WTC11 (cell line): ENCODE results near the gene TEX9. TPM values are rescaled to one million over a fixed set of nuclear protein-coding genes. Genes with fewer than 3 reads are reported as not detected.

Experiments used
- ATAC-seq: fragments of 200-7000 bp; cut with Tn5 transposase; 2 replicates; pipeline ENCODE4 v1.10.0; 2021; ENCODE audit warnings: mild to moderate bottlenecking, moderate library complexity
- CTCF ChIA-PET: fragments of 300-600 bp; sonication (Branson Sonifier 250); formaldehyde crosslinking; loops from one replicate; lab custom pipeline; 2021; ENCODE audit warnings: antibody characterized with exemption; lab: Charles Lee
- POLR2A ChIA-PET: fragments of 350-600 bp; sonication (Branson Sonifier 250); formaldehyde crosslinking; loops from one replicate; lab custom pipeline; 2021; ENCODE audit warnings: antibody characterized with exemption; lab: Charles Lee
- DNase-seq: peaks from one replicate; pipeline ENCODE4 v3.0.0; 2021; ENCODE audit warnings: low spot score
- H3K27ac Mint-ChIP-seq: 2 replicates; pipeline ENCODE4 v1.8.0; 2021; ENCODE audit warnings: mixed read lengths
- H3K27me3 Mint-ChIP-seq: 2 replicates; pipeline ENCODE4 v1.8.0; 2021; ENCODE audit warnings: low read depth, mild to moderate bottlenecking, moderate library complexity, mixed read lengths
- H3K36me3 Mint-ChIP-seq: 2 replicates; pipeline ENCODE4 v1.8.0; 2021; ENCODE audit warnings: mixed read lengths
- H3K4me1 Mint-ChIP-seq: 2 replicates; pipeline ENCODE4 v1.8.0; 2022; ENCODE audit warnings: mixed read lengths
- H3K4me3 Mint-ChIP-seq: 2 replicates; pipeline ENCODE4 v1.8.0; 2021; ENCODE audit warnings: mild to moderate bottlenecking, moderate library complexity, mixed read lengths
- H3K9me3 Mint-ChIP-seq: 2 replicates; pipeline ENCODE4 v1.8.0; 2021; ENCODE audit warnings: mixed read lengths
- CREB1 ChIP-seq: sonication (generic); formaldehyde crosslinking; IDR thresholded peaks from 2 replicates; pipeline ENCODE4 v1.8.0; 2023; ENCODE audit warnings: mild to moderate bottlenecking, missing genetic modification reagents
- ESRRA ChIP-seq: sonication (generic); formaldehyde crosslinking; IDR thresholded peaks from 2 replicates; pipeline ENCODE4 v1.8.1; 2022; ENCODE audit warnings: mild to moderate bottlenecking, missing genetic modification reagents, borderline replicate concordance
- FOXK1 ChIP-seq: sonication (generic); formaldehyde crosslinking; IDR thresholded peaks from 2 replicates; pipeline ENCODE4 v1.8.0; 2022; ENCODE audit warnings: mild to moderate bottlenecking, moderate library complexity, missing genetic modification reagents
- GTF2I ChIP-seq: fragments of 250-450 bp; sonication (Bioruptor Pico); conservative IDR thresholded peaks from 2 replicates; pipeline ENCODE4 v1.4.0; 2021; ENCODE audit warnings: mild to moderate bottlenecking
- JUN ChIP-seq: sonication (generic); formaldehyde crosslinking; IDR thresholded peaks from 2 replicates; pipeline ENCODE4 v1.8.0; 2023; ENCODE audit warnings: mild to moderate bottlenecking, missing genetic modification reagents
- NFE2L1 ChIP-seq: sonication (generic); formaldehyde crosslinking; IDR thresholded peaks from 2 replicates; pipeline ENCODE4 v1.8.1; 2023; ENCODE audit warnings: missing genetic modification reagents
- NR1H2 ChIP-seq: sonication (generic); formaldehyde crosslinking; IDR thresholded peaks from 2 replicates; pipeline ENCODE4 v1.9.0; 2021; ENCODE audit warnings: mild to moderate bottlenecking, moderate library complexity, missing genetic modification reagents
- NR3C1 ChIP-seq: sonication (generic); formaldehyde crosslinking; conservative IDR thresholded peaks from 2 replicates; pipeline ENCODE4 v1.8.1; 2023; ENCODE audit warnings: low read depth, mild to moderate bottlenecking, missing genetic modification reagents
- PRRX2 ChIP-seq: fragments of 250-450 bp; sonication (Bioruptor Pico); IDR thresholded peaks from 2 replicates; pipeline ENCODE4 v1.8.0; 2021; ENCODE audit warnings: mild to moderate bottlenecking
- RELA ChIP-seq: sonication (generic); formaldehyde crosslinking; IDR thresholded peaks from 2 replicates; pipeline ENCODE4 v1.8.1; 2022; ENCODE audit warnings: missing genetic modification reagents, mild to moderate bottlenecking, borderline replicate concordance
- SP1 ChIP-seq: sonication (generic); formaldehyde crosslinking; conservative IDR thresholded peaks from 2 replicates; pipeline ENCODE4 v1.8.1; 2022; ENCODE audit warnings: missing genetic modification reagents
- TEAD1 ChIP-seq: sonication (generic); formaldehyde crosslinking; IDR thresholded peaks from 2 replicates; pipeline ENCODE4 v1.8.0; 2022; ENCODE audit warnings: mild to moderate bottlenecking, missing genetic modification reagents
- TP53 ChIP-seq: sonication (generic); formaldehyde crosslinking; IDR thresholded peaks from 2 replicates; pipeline ENCODE4 v1.8.1; 2023; ENCODE audit warnings: mild to moderate bottlenecking, missing genetic modification reagents
- total RNA-seq: library from RNA; stranded (reverse); gene quantifications from 3 replicates; pipeline ENCODE4 v1.2.3, GENCODE V29; 2021
- TF ChIP-seq, protein P1 (sequence below): sonication (generic); formaldehyde crosslinking; IDR thresholded peaks from 2 replicates; pipeline ENCODE4 v1.8.0; 2023; ENCODE audit warnings: missing genetic modification reagents, mild to moderate bottlenecking, borderline replicate concordance
- TF ChIP-seq, protein P2 (sequence below): sonication (generic); formaldehyde crosslinking; IDR thresholded peaks from 2 replicates; pipeline ENCODE4 v1.8.1; 2022; ENCODE audit warnings: mild to moderate bottlenecking, moderate library complexity, missing genetic modification reagents
- TF ChIP-seq, protein P3 (sequence below): sonication (generic); formaldehyde crosslinking; IDR thresholded peaks from 2 replicates; pipeline ENCODE4 v1.8.1; 2022; ENCODE audit warnings: missing genetic modification reagents, borderline replicate concordance
- TF ChIP-seq, protein P4 (sequence below): fragments of 250-450 bp; sonication (Bioruptor Pico); IDR thresholded peaks from 2 replicates; pipeline ENCODE4 v2.1.2; 2022; ENCODE audit warnings: mild to moderate bottlenecking, moderate library complexity
- TF ChIP-seq, protein P5 (sequence below): sonication (generic); formaldehyde crosslinking; IDR thresholded peaks from 2 replicates; pipeline ENCODE4 v1.8.1; 2023; ENCODE audit warnings: mild to moderate bottlenecking, missing genetic modification reagents, moderate library complexity
- TF ChIP-seq, protein P6 (sequence below): fragments of 250-450 bp; sonication (Bioruptor Pico); IDR thresholded peaks from 2 replicates; pipeline ENCODE4 v1.9.0; 2021; ENCODE audit warnings: mild to moderate bottlenecking, borderline replicate concordance

TEX9 gene
- total RNA-seq, 1 experiment from 2014 or later: 12.2 TPM

DNA sequence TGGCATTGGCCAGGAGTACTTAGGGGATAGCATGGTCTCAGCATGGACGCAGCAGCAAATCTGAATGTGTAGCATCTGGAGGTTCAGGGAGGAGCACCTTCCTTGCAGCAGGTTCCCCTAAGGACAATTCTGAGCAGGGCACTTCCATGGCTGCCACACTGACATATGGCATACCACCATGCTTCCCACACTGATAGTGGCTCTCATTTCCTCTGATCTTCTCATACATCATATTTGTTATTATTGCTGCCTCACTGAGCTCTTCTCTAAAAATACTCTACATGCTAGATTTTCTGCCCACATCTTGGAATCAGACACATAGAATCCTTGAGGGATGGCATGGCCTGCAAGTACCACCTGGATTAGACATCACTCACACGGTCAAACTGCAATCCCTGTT lies 107.1 kb downstream of the TEX9 start:
- H3K9me3 Mint-ChIP-seq: no peaks in the 10 kb centered on the region
- CTCF ChIA-PET: interaction anchor here (1.3 kb wide), 1 partner anchor 19 kb away, joined by 3 read pairs; no protein-coding TSS in a partner anchor
- POLR2A ChIA-PET: interaction anchor here (0.6 kb wide), 1 partner anchor 1945 kb away, joined by 4 read pairs; no protein-coding TSS in a partner anchor

DNA sequence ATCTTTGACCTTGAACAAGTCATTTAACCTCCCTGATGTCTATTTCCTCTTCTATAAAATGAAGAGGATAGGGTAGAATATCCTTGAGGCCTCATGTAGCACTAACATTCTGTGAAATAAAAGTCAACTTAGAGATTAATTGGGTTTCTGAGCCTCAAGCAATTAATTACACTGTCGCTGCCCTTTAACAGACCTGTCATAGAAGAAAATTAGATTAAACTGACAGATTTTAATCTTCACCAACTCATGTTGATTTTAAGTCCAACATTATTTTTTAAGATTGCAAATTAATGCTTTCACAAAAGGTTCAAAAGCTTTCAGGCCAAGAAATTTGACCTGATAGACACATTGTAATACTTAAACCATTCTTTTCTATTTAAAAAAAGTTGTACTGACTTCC lies 107.8 kb downstream of the TEX9 start:
- no peak overlapping the region for H3K27ac Mint-ChIP-seq
- no peak overlapping the region for H3K4me3 Mint-ChIP-seq
- no peaks in the 10 kb centered on the region for H3K9me3 Mint-ChIP-seq
- POLR2A ChIA-PET: no interaction called here
- CTCF ChIA-PET: interaction anchor here (1.3 kb wide), 1 partner anchor 18 kb away, joined by 3 read pairs; no protein-coding TSS in a partner anchor
- ATAC-seq: no peak
- DNase-seq: no peak
- peaks cover 8% of the 10 kb centered on the region for H3K27me3 Mint-ChIP-seq
- no peaks in the 10 kb centered on the region for H3K4me1 Mint-ChIP-seq
- H3K36me3 Mint-ChIP-seq: no peaks in the 10 kb centered on the region
- no peak for TF ChIP-seq FOXK1
- TF ChIP-seq JUN (CRISPR knock-in tag): no peak
- TF ChIP-seq NR1H2 (CRISPR knock-in tag): no peak
- TF ChIP-seq NR3C1 (CRISPR knock-in tag): no peak
- TF ChIP-seq, protein P1, sequence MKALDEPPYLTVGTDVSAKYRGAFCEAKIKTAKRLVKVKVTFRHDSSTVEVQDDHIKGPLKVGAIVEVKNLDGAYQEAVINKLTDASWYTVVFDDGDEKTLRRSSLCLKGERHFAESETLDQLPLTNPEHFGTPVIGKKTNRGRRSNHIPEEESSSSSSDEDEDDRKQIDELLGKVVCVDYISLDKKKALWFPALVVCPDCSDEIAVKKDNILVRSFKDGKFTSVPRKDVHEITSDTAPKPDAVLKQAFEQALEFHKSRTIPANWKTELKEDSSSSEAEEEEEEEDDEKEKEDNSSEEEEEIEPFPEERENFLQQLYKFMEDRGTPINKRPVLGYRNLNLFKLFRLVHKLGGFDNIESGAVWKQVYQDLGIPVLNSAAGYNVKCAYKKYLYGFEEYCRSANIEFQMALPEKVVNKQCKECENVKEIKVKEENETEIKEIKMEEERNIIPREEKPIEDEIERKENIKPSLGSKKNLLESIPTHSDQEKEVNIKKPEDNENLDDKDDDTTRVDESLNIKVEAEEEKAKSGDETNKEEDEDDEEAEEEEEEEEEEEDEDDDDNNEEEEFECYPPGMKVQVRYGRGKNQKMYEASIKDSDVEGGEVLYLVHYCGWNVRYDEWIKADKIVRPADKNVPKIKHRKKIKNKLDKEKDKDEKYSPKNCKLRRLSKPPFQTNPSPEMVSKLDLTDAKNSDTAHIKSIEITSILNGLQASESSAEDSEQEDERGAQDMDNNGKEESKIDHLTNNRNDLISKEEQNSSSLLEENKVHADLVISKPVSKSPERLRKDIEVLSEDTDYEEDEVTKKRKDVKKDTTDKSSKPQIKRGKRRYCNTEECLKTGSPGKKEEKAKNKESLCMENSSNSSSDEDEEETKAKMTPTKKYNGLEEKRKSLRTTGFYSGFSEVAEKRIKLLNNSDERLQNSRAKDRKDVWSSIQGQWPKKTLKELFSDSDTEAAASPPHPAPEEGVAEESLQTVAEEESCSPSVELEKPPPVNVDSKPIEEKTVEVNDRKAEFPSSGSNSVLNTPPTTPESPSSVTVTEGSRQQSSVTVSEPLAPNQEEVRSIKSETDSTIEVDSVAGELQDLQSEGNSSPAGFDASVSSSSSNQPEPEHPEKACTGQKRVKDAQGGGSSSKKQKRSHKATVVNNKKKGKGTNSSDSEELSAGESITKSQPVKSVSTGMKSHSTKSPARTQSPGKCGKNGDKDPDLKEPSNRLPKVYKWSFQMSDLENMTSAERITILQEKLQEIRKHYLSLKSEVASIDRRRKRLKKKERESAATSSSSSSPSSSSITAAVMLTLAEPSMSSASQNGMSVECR (CRISPR knock-in tag): no peak
- TF ChIP-seq NFE2L1 (CRISPR knock-in tag): no peak
- no peak for TF ChIP-seq TP53 (CRISPR knock-in tag)
- TF ChIP-seq, protein P2, sequence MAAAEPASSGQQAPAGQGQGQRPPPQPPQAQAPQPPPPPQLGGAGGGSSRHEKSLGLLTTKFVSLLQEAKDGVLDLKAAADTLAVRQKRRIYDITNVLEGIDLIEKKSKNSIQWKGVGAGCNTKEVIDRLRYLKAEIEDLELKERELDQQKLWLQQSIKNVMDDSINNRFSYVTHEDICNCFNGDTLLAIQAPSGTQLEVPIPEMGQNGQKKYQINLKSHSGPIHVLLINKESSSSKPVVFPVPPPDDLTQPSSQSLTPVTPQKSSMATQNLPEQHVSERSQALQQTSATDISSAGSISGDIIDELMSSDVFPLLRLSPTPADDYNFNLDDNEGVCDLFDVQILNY: no peak

More for the DNA sequence above, 107.1 kb downstream of the TEX9 start:
- ATAC-seq: no peak
- TF ChIP-seq, protein P3, sequence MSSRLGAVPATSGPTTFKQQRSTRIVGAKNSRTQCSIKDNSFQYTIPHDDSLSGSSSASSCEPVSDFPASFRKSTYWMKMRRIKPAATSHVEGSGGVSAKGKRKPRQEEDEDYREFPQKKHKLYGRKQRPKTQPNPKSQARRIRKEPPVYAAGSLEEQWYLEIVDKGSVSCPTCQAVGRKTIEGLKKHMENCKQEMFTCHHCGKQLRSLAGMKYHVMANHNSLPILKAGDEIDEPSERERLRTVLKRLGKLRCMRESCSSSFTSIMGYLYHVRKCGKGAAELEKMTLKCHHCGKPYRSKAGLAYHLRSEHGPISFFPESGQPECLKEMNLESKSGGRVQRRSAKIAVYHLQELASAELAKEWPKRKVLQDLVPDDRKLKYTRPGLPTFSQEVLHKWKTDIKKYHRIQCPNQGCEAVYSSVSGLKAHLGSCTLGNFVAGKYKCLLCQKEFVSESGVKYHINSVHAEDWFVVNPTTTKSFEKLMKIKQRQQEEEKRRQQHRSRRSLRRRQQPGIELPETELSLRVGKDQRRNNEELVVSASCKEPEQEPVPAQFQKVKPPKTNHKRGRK (CRISPR knock-in tag): no peak
- TF ChIP-seq, protein P4, sequence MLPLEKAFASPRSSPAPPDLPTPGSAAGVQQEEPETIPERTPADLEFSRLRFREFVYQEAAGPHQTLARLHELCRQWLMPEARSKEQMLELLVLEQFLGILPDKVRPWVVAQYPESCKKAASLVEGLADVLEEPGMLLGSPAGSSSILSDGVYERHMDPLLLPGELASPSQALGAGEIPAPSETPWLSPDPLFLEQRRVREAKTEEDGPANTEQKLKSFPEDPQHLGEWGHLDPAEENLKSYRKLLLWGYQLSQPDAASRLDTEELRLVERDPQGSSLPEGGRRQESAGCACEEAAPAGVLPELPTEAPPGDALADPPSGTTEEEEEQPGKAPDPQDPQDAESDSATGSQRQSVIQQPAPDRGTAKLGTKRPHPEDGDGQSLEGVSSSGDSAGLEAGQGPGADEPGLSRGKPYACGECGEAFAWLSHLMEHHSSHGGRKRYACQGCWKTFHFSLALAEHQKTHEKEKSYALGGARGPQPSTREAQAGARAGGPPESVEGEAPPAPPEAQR (CRISPR knock-in tag): no peak
- TF ChIP-seq, protein P5, sequence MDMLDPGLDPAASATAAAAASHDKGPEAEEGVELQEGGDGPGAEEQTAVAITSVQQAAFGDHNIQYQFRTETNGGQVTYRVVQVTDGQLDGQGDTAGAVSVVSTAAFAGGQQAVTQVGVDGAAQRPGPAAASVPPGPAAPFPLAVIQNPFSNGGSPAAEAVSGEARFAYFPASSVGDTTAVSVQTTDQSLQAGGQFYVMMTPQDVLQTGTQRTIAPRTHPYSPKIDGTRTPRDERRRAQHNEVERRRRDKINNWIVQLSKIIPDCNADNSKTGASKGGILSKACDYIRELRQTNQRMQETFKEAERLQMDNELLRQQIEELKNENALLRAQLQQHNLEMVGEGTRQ (CRISPR knock-in tag): no peak
- TF ChIP-seq PRRX2 (CRISPR knock-in tag): no peak
- TF ChIP-seq, protein P2: no peak
- TF ChIP-seq, protein P6, sequence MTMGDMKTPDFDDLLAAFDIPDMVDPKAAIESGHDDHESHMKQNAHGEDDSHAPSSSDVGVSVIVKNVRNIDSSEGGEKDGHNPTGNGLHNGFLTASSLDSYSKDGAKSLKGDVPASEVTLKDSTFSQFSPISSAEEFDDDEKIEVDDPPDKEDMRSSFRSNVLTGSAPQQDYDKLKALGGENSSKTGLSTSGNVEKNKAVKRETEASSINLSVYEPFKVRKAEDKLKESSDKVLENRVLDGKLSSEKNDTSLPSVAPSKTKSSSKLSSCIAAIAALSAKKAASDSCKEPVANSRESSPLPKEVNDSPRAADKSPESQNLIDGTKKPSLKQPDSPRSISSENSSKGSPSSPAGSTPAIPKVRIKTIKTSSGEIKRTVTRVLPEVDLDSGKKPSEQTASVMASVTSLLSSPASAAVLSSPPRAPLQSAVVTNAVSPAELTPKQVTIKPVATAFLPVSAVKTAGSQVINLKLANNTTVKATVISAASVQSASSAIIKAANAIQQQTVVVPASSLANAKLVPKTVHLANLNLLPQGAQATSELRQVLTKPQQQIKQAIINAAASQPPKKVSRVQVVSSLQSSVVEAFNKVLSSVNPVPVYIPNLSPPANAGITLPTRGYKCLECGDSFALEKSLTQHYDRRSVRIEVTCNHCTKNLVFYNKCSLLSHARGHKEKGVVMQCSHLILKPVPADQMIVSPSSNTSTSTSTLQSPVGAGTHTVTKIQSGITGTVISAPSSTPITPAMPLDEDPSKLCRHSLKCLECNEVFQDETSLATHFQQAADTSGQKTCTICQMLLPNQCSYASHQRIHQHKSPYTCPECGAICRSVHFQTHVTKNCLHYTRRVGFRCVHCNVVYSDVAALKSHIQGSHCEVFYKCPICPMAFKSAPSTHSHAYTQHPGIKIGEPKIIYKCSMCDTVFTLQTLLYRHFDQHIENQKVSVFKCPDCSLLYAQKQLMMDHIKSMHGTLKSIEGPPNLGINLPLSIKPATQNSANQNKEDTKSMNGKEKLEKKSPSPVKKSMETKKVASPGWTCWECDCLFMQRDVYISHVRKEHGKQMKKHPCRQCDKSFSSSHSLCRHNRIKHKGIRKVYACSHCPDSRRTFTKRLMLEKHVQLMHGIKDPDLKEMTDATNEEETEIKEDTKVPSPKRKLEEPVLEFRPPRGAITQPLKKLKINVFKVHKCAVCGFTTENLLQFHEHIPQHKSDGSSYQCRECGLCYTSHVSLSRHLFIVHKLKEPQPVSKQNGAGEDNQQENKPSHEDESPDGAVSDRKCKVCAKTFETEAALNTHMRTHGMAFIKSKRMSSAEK (CRISPR knock-in tag): no peak
- TF ChIP-seq ESRRA: no peak
- TF ChIP-seq RELA (CRISPR knock-in tag): no peak
- TF ChIP-seq SP1 (CRISPR knock-in tag): no peak
- TF ChIP-seq CREB1 (CRISPR knock-in tag): no peak
- TF ChIP-seq GTF2I (CRISPR knock-in tag): no peak
- TF ChIP-seq TEAD1: no peak
- TF ChIP-seq, all 79 proteins: peak for 0
- no peak overlapping the region for H3K4me3 Mint-ChIP-seq
- no peaks in the 10 kb centered on the region for H3K4me1 Mint-ChIP-seq
- peaks cover 12% of the 10 kb centered on the region for H3K27me3 Mint-ChIP-seq
- no peak for DNase-seq
- H3K36me3 Mint-ChIP-seq: no peaks in the 10 kb centered on the region
- H3K27ac Mint-ChIP-seq: no peak overlapping the region
